GM10847 (cell line): ENCODE results near the gene FAM168A.

ENCODE experiments used
- POLR2A ChIP-seq: IDR thresholded peaks from 2 replicates; pipeline ENCODE4 v1.6.1; 2011; ENCODE audit not compliant: insufficient read length; ENCODE audit errors: extremely low read depth

Gene FAM168A

GRCh38 chr11:73570415-73571114, 27.3 kb downstream of the FAM168A start:
- TF ChIP-seq POLR2A, result no peak

- TF ChIP-seq POLR2A, result no peak
These were observed 30.7 kb downstream of the FAM168A start for GRCh38 chr11:73566977-73567755.

GRCh38 chr11:73566422-73566821, 31.5 kb downstream of the FAM168A start:
- no peak for TF ChIP-seq POLR2A

GRCh38 chr11:73565804-73566203, 32.1 kb downstream of the FAM168A start:
- TF ChIP-seq POLR2A, result no peak

- TF ChIP-seq POLR2A, result no peak
These were observed 33.0 kb downstream of the FAM168A start for GRCh38 chr11:73564903-73565302.

GRCh38 chr11:73563539-73564200, 34.2 kb downstream of the FAM168A start:
- TF ChIP-seq POLR2A, result no peak

- no peak for TF ChIP-seq POLR2A
These were observed 38.2 kb downstream of the FAM168A start for GRCh38 chr11:73559743-73560142.

GRCh38 chr11:73556966-73557365, 40.9 kb downstream of the FAM168A start:
- TF ChIP-seq POLR2A, result no peak

- no peak for TF ChIP-seq POLR2A
These were observed 42.3 kb downstream of the FAM168A start for GRCh38 chr11:73555615-73556014.

- TF ChIP-seq POLR2A, result no peak
These were observed 43.1 kb downstream of the FAM168A start for GRCh38 chr11:73554671-73555320.

GRCh38 chr11:73553266-73553665, 44.6 kb downstream of the FAM168A start:
- TF ChIP-seq POLR2A, result no peak

- no peak for TF ChIP-seq POLR2A
These were observed 46.2 kb downstream of the FAM168A start for GRCh38 chr11:73551677-73552076.

GRCh38 chr11:73549376-73549775, 48.5 kb downstream of the FAM168A start:
- TF ChIP-seq POLR2A, result no peak

- no peak for TF ChIP-seq POLR2A
These were observed 50.0 kb downstream of the FAM168A start for GRCh38 chr11:73547706-73548595.
